K562 (cell line): ENCODE results near the gene GSDME. TPM values are rescaled to one million over a fixed set of nuclear protein-coding genes. Genes with fewer than 3 reads are reported as not detected.
A peak's percentile ranks its signal among the peaks of the same experiment; 100 is the strongest.

Experiments used
- ATAC-seq: fragments of 200-7000 bp; cut with Tn5 transposase; 3 replicates; pipeline ENCODE4 v1.9.1; 2020; ENCODE audit warnings: moderate library complexity
- BruUV-seq: library from RNA; stranded (reverse); fragments of 400-500 nt; replicated peaks from 2 replicates; lab custom pipeline; 2021; lab: Mats Ljungman, UMichigan
- CTCF ChIA-PET: fragments of 300-600 bp; formaldehyde crosslinking; extraction: SDS; loops from one replicate; lab custom pipeline; 2021; ENCODE audit warnings: low intra/inter-chr PET ratio; lab: Yijun Ruan, JAX
- POLR2A ChIA-PET: fragments of 300-600, 350-650 bp; sonication (Branson Sonifier 250); formaldehyde crosslinking; extraction: SDS; loops from one replicate; lab custom pipeline; 2021; ENCODE audit warnings: antibody characterized with exemption, inconsistent platforms; lab: Yijun Ruan, JAX
- DNase-seq, 4 experiments: peaks; one replicate each; pipeline versions ENCODE4 v3.0.0 to v3.0.0-alpha.2; 2011 to 2018; ENCODE audit warnings: low spot score in 3 of 4, mixed read lengths in 3 of 4; ENCODE audit errors: extremely low read depth in 1 of 4
- FAIRE-seq: peaks from 2 replicates; lab custom pipeline; 2011; peaks lifted over from hg19 to GRCh38; lab: Jason Lieb, UNC
- H2AFZ ChIP-seq: 2 replicates; pipeline ENCODE4 v1.6.0; 2011; ENCODE audit warnings: low read depth, low read length, control low read depth, inconsistent platforms
- H3K27ac ChIP-seq: fragments of 200-600 bp; 3 replicates; pipeline ENCODE4 v1.8.0; 2011; ENCODE audit warnings: low read depth, mild to moderate bottlenecking, control low read depth, inconsistent platforms, low read length, moderate library complexity, mixed read lengths; ENCODE audit errors: extremely low read depth
- H3K27me3 ChIP-seq, 2 experiments: fragments of 300-600 bp in 1 of 2; 2 replicates in 1 of 2; 3 replicates in 1 of 2; pipeline versions ENCODE4 v1.6.0 to v1.8.0; 2011; ENCODE audit warnings: inconsistent platforms in 2 of 2, low read length in 2 of 2, mild to moderate bottlenecking in 1 of 2, mixed read lengths in 1 of 2, moderate library complexity in 1 of 2; ENCODE audit not compliant: control insufficient read depth in 2 of 2, insufficient read depth in 2 of 2
- H3K36me3 ChIP-seq: fragments of 300-600 bp; 3 replicates; pipeline ENCODE4 v1.8.0; 2011; ENCODE audit warnings: mild to moderate bottlenecking, low read length, inconsistent platforms; ENCODE audit not compliant: control insufficient read depth, insufficient read depth
- H3K4me1 ChIP-seq, 2 experiments: fragments of 200-600 bp in 1 of 2; replicated peaks in 1 of 2; 2 replicates in 1 of 2; 3 replicates in 1 of 2; pipeline versions ENCODE4 v1.5.1 to v1.8.0; 2011; ENCODE audit warnings: inconsistent platforms in 2 of 2, low read length in 2 of 2, mild to moderate bottlenecking in 1 of 2, mixed read lengths in 1 of 2, moderate library complexity in 1 of 2; ENCODE audit not compliant: control insufficient read depth in 2 of 2, insufficient read depth in 2 of 2
- H3K4me2 ChIP-seq: 2 replicates; pipeline ENCODE4 v1.6.1; 2011; ENCODE audit warnings: low read length, control low read depth, inconsistent platforms, mixed read lengths; ENCODE audit not compliant: insufficient read depth
- H3K4me3 ChIP-seq: fragments of 200-600 bp; sonication (generic), shearing (Covaris generic); 2 replicates; pipeline ENCODE4 v1.5.1; 2016; ENCODE audit warnings: control low read depth, inconsistent platforms
- H3K79me2 ChIP-seq: fragments of 200-600 bp; 3 replicates; pipeline ENCODE4 v1.8.0; 2011; ENCODE audit warnings: low read length, inconsistent platforms; ENCODE audit not compliant: control insufficient read depth, insufficient read depth
- H3K9ac ChIP-seq, 2 experiments: 2 replicates each; pipeline versions ENCODE4 v1.6.0 to v1.6.1; 2011; ENCODE audit warnings: low read depth in 2 of 2, low read length in 2 of 2, control low read depth in 1 of 2, inconsistent platforms in 1 of 2, mild to moderate bottlenecking in 1 of 2, mixed read lengths in 1 of 2; ENCODE audit not compliant: insufficient read depth in 1 of 2
- H3K9me1 ChIP-seq: one replicate; pipeline ENCODE4 v1.6.0; 2011; ENCODE audit warnings: inconsistent platforms, mild to moderate bottlenecking, low read length, moderate library complexity; ENCODE audit not compliant: control insufficient read depth, insufficient read depth
- H3K9me3 ChIP-seq: replicated peaks from 2 replicates; pipeline ENCODE4 v1.5.1; 2011; ENCODE audit warnings: low read depth, low read length, inconsistent platforms; ENCODE audit not compliant: control insufficient read depth, insufficient read depth
- H4K20me1 ChIP-seq: replicated peaks from 2 replicates; pipeline ENCODE4 v1.6.1; 2011; ENCODE audit warnings: low read length, inconsistent platforms, mixed read lengths; ENCODE audit not compliant: control insufficient read depth, insufficient read depth
- KAT7 ChIP-seq: sonication (generic); formaldehyde crosslinking; IDR thresholded peaks from 2 replicates; pipeline ENCODE4 v1.8.0; 2022; ENCODE audit warnings: missing genetic modification reagents, mild to moderate bottlenecking, borderline replicate concordance
- TFAP4 ChIP-seq: sonication (generic); formaldehyde crosslinking; IDR thresholded peaks from 2 replicates; pipeline ENCODE4 v1.8.0; 2022; ENCODE audit warnings: missing genetic modification reagents, mild to moderate bottlenecking, moderate library complexity, borderline replicate concordance
- U2AF2 ChIP-seq: fragments of 200-400 bp; formaldehyde crosslinking; optimal IDR thresholded peaks from 2 replicates; pipeline ENCODE3; 2017; ENCODE audit warnings: low read depth, mild to moderate bottlenecking, low read length
- ZBTB1 ChIP-seq: sonication (generic); formaldehyde crosslinking; IDR thresholded peaks from 2 replicates; pipeline ENCODE4 v1.8.1; 2023; ENCODE audit warnings: missing genetic modification reagents, low read depth, mild to moderate bottlenecking, borderline replicate concordance
- ZNF77 ChIP-seq: fragments of 250-450 bp; sonication (Bioruptor Pico); IDR thresholded peaks from 2 replicates; pipeline ENCODE4 v1.5.0; 2020
- WGBS: fragments of 100-300 bp; shearing (Covaris generic); methylation state at CpG from one replicate; pipeline ENCODE4 v1.1.6; 2016; ENCODE audit warnings: low coverage, mixed read lengths; ENCODE audit not compliant: insufficient coverage; ENCODE audit errors: missing lambda C conversion rate; 5-methylcytosine and 5-hydroxymethylcytosine counted together
- in situ Hi-C: fragments of 300-500 bp; cut with MboI; formaldehyde crosslinking; loops from 4 replicates; pipeline ENCODE4 v1.15.0; 2018; ENCODE audit warnings: inconsistent platforms, mixed read lengths
- intact Hi-C: fragments of 100-400 bp; cut with micrococcal nuclease; formaldehyde crosslinking; loops from 2 replicates; pipeline ENCODE4 v1.14.2; 2022
- polyA plus RNA-seq, 8 experiments: library from polyadenylated mRNA; depleted of rRNA in 4 of 8; stranded (reverse) in 5 of 8; unstranded in 3 of 8; fragments of >200 nt; fragmentation: Nextera tagmentation in 2 of 8; fragmentation: Illumina TruSeq in 1 of 8; extraction: Ambion mirVana in 2 of 8; extraction: Trizol in 1 of 8; gene quantifications; 2 replicates each; pipeline versions ENCODE4 v1.2.1 to v1.2.3, GENCODE V29; 2011 to 2014; ENCODE audit warnings: inconsistent platforms in 1 of 8, missing spikeins in 1 of 8
- total RNA-seq, 7 experiments: library from RNA; depleted of rRNA in 6 of 7; stranded (reverse); fragments of >200 nt in 6 of 7; fragmentation: Illumina TruSeq in 2 of 7; extraction: Trizol in 2 of 7; gene quantifications; 2 replicates each; pipeline versions ENCODE4 v1.2.1 to v1.2.3, GENCODE V29; 2011 to 2021; ENCODE audit warnings: low replicate concordance in 1 of 7
- TF ChIP-seq, protein P1 (sequence below): fragments of 450-650 bp; IDR thresholded peaks from 2 replicates; pipeline ENCODE4 v1.6.1; 2016; ENCODE audit warnings: mild to moderate bottlenecking, moderate library complexity

The GSDME gene
- total and polyA plus RNA-seq, 9 of the 15 experiments (the other 6 are each of a cell fraction or from before 2014, with no cell fraction given), result 0.37 to 1.9 (median 0.62) TPM

- H2AFZ ChIP-seq, result no peak overlapping the region
- no peak for FAIRE-seq
- TF ChIP-seq KAT7, result 0 out of 2 replicates have a peak, but pooled peaks have one; percentile 41
- TF ChIP-seq, protein P1, sequence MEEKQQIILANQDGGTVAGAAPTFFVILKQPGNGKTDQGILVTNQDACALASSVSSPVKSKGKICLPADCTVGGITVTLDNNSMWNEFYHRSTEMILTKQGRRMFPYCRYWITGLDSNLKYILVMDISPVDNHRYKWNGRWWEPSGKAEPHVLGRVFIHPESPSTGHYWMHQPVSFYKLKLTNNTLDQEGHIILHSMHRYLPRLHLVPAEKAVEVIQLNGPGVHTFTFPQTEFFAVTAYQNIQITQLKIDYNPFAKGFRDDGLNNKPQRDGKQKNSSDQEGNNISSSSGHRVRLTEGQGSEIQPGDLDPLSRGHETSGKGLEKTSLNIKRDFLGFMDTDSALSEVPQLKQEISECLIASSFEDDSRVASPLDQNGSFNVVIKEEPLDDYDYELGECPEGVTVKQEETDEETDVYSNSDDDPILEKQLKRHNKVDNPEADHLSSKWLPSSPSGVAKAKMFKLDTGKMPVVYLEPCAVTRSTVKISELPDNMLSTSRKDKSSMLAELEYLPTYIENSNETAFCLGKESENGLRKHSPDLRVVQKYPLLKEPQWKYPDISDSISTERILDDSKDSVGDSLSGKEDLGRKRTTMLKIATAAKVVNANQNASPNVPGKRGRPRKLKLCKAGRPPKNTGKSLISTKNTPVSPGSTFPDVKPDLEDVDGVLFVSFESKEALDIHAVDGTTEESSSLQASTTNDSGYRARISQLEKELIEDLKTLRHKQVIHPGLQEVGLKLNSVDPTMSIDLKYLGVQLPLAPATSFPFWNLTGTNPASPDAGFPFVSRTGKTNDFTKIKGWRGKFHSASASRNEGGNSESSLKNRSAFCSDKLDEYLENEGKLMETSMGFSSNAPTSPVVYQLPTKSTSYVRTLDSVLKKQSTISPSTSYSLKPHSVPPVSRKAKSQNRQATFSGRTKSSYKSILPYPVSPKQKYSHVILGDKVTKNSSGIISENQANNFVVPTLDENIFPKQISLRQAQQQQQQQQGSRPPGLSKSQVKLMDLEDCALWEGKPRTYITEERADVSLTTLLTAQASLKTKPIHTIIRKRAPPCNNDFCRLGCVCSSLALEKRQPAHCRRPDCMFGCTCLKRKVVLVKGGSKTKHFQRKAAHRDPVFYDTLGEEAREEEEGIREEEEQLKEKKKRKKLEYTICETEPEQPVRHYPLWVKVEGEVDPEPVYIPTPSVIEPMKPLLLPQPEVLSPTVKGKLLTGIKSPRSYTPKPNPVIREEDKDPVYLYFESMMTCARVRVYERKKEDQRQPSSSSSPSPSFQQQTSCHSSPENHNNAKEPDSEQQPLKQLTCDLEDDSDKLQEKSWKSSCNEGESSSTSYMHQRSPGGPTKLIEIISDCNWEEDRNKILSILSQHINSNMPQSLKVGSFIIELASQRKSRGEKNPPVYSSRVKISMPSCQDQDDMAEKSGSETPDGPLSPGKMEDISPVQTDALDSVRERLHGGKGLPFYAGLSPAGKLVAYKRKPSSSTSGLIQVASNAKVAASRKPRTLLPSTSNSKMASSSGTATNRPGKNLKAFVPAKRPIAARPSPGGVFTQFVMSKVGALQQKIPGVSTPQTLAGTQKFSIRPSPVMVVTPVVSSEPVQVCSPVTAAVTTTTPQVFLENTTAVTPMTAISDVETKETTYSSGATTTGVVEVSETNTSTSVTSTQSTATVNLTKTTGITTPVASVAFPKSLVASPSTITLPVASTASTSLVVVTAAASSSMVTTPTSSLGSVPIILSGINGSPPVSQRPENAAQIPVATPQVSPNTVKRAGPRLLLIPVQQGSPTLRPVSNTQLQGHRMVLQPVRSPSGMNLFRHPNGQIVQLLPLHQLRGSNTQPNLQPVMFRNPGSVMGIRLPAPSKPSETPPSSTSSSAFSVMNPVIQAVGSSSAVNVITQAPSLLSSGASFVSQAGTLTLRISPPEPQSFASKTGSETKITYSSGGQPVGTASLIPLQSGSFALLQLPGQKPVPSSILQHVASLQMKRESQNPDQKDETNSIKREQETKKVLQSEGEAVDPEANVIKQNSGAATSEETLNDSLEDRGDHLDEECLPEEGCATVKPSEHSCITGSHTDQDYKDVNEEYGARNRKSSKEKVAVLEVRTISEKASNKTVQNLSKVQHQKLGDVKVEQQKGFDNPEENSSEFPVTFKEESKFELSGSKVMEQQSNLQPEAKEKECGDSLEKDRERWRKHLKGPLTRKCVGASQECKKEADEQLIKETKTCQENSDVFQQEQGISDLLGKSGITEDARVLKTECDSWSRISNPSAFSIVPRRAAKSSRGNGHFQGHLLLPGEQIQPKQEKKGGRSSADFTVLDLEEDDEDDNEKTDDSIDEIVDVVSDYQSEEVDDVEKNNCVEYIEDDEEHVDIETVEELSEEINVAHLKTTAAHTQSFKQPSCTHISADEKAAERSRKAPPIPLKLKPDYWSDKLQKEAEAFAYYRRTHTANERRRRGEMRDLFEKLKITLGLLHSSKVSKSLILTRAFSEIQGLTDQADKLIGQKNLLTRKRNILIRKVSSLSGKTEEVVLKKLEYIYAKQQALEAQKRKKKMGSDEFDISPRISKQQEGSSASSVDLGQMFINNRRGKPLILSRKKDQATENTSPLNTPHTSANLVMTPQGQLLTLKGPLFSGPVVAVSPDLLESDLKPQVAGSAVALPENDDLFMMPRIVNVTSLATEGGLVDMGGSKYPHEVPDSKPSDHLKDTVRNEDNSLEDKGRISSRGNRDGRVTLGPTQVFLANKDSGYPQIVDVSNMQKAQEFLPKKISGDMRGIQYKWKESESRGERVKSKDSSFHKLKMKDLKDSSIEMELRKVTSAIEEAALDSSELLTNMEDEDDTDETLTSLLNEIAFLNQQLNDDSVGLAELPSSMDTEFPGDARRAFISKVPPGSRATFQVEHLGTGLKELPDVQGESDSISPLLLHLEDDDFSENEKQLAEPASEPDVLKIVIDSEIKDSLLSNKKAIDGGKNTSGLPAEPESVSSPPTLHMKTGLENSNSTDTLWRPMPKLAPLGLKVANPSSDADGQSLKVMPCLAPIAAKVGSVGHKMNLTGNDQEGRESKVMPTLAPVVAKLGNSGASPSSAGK, result peak; percentile 55; the same call in 1 of the 2 replicates
- TF ChIP-seq ZBTB1 (CRISPR knock-in tag), result 0 out of 2 replicates have a peak, but pooled peaks have one; percentile 23
- TF ChIP-seq TFAP4 (CRISPR knock-in tag), result peak; percentile 31; the same call in 1 of the 2 replicates
- no peak for TF ChIP-seq ZNF77
- no peak for TF ChIP-seq U2AF2
These were observed 515 bp downstream of the GSDME start for GRCh38 chr7:24756545-24757352.

More at GRCh38 chr7:24756545-24757352, 515 bp downstream of the GSDME start:
- peak overlapping the region; percentile 41 for H3K4me2 ChIP-seq
- ChIA-PET CTCF (no interaction called here), POLR2A (interaction anchor here (0.9 to 1.8 kb wide), 3 partner anchors 10 to 22 kb away, joined by 3 to 6 read pairs (median 3); no protein-coding TSS in a partner anchor)
- peak overlapping the region; percentile 39 for H3K4me3 ChIP-seq
- H3K27ac ChIP-seq, result no peak overlapping the region
- no peaks in the 10 kb centered on the region for H3K9me3 ChIP-seq
- 19% methylated on average over 29 of the region's 54 CpGs for WGBS
- DNase-seq (peak in 2 of 4 experiments; percentile 18 to 19), ATAC-seq (peak; percentile 23; the same call in 2 of the 3 replicates)
- no peaks in the 10 kb centered on the region for H3K79me2 ChIP-seq
- no TSS peak for BruUV-seq
- H4K20me1 ChIP-seq, result no peaks in the 10 kb centered on the region
- H3K4me1 ChIP-seq, result peaks cover 0 to 14% of the 10 kb centered on the region in 2 experiments; a peak in 2 of 5 replicates
- in situ Hi-C loops, result no loop called here
- peak overlapping the region in 1 of 2 experiments; percentile 36; a peak in 1 of 4 replicates for H3K9ac ChIP-seq
- H3K36me3 ChIP-seq, result no peaks in the 10 kb centered on the region
- H3K9me1 ChIP-seq, result no peaks in the 10 kb centered on the region
- intact Hi-C loops, result no loop called here
- peaks cover 22 to 46% of the 10 kb centered on the region in 2 experiments for H3K27me3 ChIP-seq
